Naive thymus-derived CD4-positive, alpha-beta T cell (primary cell): ENCODE measurements around the gene MGLL. TPM values are rescaled to one million over a fixed set of nuclear protein-coding genes. Genes with fewer than 3 reads are reported as not detected.

Experiments used
- ATAC-seq: fragments of 150-1000 bp; cut with Tn5 transposase; 2 replicates; pipeline ENCODE4 v1.10.0; 2021; ENCODE audit warnings: mild to moderate bottlenecking, moderate library complexity
- CTCF ChIA-PET: fragments of 350-600 bp; sonication (Branson Sonifier 250); formaldehyde crosslinking; loops from one replicate; lab custom pipeline; 2021; ENCODE audit warnings: antibody characterized with exemption; lab: Charles Lee
- POLR2A ChIA-PET: fragments of 350-600 bp; sonication (Branson Sonifier 250); formaldehyde crosslinking; loops from one replicate; lab custom pipeline; 2021; ENCODE audit warnings: antibody characterized with exemption, inconsistent platforms; lab: Charles Lee
- DNase-seq, 9 donors: peaks; one replicate each; pipeline versions ENCODE4 v3.0.0 to v3.0.0-alpha.2; 2020 to 2022; ENCODE audit warnings: mixed read lengths in 1 of 9
- H3K27ac ChIP-seq: one replicate; pipeline ENCODE4 v1.7.0; 2013; ENCODE audit warnings: mild to moderate bottlenecking, low read depth, low read length, moderate library complexity
- H3K27me3 ChIP-seq, 2 donors: one replicate each; pipeline ENCODE4 v1.7.0; 2013; ENCODE audit warnings: low read length in 2 of 2, mild to moderate bottlenecking in 2 of 2, moderate library complexity in 2 of 2; ENCODE audit not compliant: control insufficient read depth in 2 of 2, insufficient read depth in 2 of 2
- H3K36me3 ChIP-seq, 3 experiments: 1 replicate in 2 of 3; 2 replicates in 1 of 3; pipeline ENCODE4 v1.7.0; 2013; ENCODE audit warnings: low read length in 3 of 3, mild to moderate bottlenecking in 3 of 3, moderate library complexity in 1 of 3; ENCODE audit not compliant: insufficient read depth in 3 of 3, control insufficient read depth in 2 of 3
- H3K4me1 ChIP-seq, 2 donors: one replicate each; pipeline ENCODE4 v1.7.0; 2013; ENCODE audit warnings: low read length in 2 of 2, mild to moderate bottlenecking in 2 of 2, moderate library complexity in 1 of 2; ENCODE audit not compliant: control insufficient read depth in 2 of 2, insufficient read depth in 2 of 2
- H3K4me3 ChIP-seq: 2 replicates; pipeline ENCODE4 v1.7.0; 2013; ENCODE audit warnings: mild to moderate bottlenecking, low read length
- H3K9me3 ChIP-seq, 3 experiments: 1 replicate in 2 of 3; 2 replicates in 1 of 3; pipeline ENCODE4 v1.7.0; 2013; ENCODE audit warnings: low read length in 3 of 3; ENCODE audit not compliant: control insufficient read depth in 2 of 3
- H3K27ac Mint-ChIP-seq, 9 donors: one replicate each; pipeline ENCODE4 v1.8.0; 2020 to 2022; ENCODE audit warnings: mixed read lengths in 9 of 9, mild to moderate bottlenecking in 8 of 9, moderate library complexity in 5 of 9, inconsistent platforms in 2 of 9
- H3K27me3 Mint-ChIP-seq, 5 donors: one replicate each; pipeline ENCODE4 v1.8.0; 2021 to 2022; ENCODE audit warnings: mixed read lengths in 5 of 5, mild to moderate bottlenecking in 1 of 5
- H3K36me3 Mint-ChIP-seq, 5 donors: one replicate each; pipeline ENCODE4 v1.8.0; 2020 to 2022; ENCODE audit warnings: mixed read lengths in 5 of 5, mild to moderate bottlenecking in 3 of 5, inconsistent platforms in 1 of 5
- H3K4me1 Mint-ChIP-seq, 7 donors: one replicate each; pipeline ENCODE4 v1.8.0; 2020 to 2022; ENCODE audit warnings: mixed read lengths in 7 of 7, mild to moderate bottlenecking in 3 of 7, inconsistent platforms in 1 of 7
- H3K4me3 Mint-ChIP-seq, 10 donors: one replicate each; pipeline ENCODE4 v1.8.0; 2020 to 2022; ENCODE audit warnings: mild to moderate bottlenecking in 10 of 10, mixed read lengths in 10 of 10, moderate library complexity in 6 of 10, inconsistent platforms in 2 of 10
- H3K9me3 Mint-ChIP-seq, 11 donors: one replicate each; pipeline ENCODE4 v1.8.0; 2020 to 2022; ENCODE audit warnings: mixed read lengths in 11 of 11, mild to moderate bottlenecking in 4 of 11, inconsistent platforms in 1 of 11, moderate library complexity in 1 of 11
- intact Hi-C, 2 donors: fragments of 100-400 bp; cut with micrococcal nuclease; formaldehyde crosslinking; loops; one replicate each; pipeline ENCODE4 v1.15.1; 2023
- polyA plus RNA-seq, 2 donors: library from polyadenylated mRNA; unstranded; fragments of 300-500 nt; fragmentation: Illumina TruSeq; gene quantifications; one replicate each; pipeline ENCODE4 v1.2.3, GENCODE V29; 2021
- total RNA-seq, 6 experiments: library from RNA in 5 of 6; stranded (reverse) in 5 of 6; gene quantifications; 1 replicate in 5 of 6; 2 replicates in 1 of 6; pipeline ENCODE4 v1.2.3 and lab custom pipeline; 2021 to 2026

The MGLL gene
- total and polyA plus RNA-seq, 7 experiments from 2014 or later = 1.0 to 6.0 (median 2.1) TPM; not detected in 2

DNA sequence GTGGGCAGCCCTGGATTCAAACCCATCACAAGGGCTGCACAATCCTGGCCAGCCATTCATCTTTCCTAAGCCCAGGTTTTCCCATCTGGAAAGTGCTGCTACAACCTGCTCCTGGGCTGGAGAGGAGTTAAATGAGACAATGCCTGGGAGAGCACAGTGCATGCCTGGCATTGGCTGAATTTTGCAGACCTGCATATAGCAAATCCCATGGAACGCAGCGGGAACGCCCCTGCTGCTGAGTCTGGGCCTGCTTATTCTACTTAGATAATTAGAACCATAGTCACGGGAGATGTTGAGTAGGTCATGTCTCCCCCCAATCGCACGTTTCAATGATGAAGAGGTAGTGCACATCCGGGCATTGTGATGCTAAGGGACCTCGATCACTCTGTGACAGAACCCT is 102.9 kb downstream of the MGLL start:
- Histone ChIP-seq H3K4me3 (no peak overlapping the region), H3K4me1 (no peaks in the 10 kb centered on the region), H3K36me3 (no peaks in the 10 kb centered on the region), H3K9me3 (no peaks in the 10 kb centered on the region), H3K27ac (no peak overlapping the region), H3K27me3 (no peaks in the 10 kb centered on the region)
- Mint-ChIP-seq H3K4me1 (no peaks in the 10 kb centered on the region), H3K4me3 (no peak overlapping the region), H3K36me3 (no peaks in the 10 kb centered on the region), H3K27me3 (peaks cover 0 to 6% (median 4%) of the 10 kb centered on the region in 5 donors), H3K9me3 (peaks cover 0 to 4% (median 0%) of the 10 kb centered on the region in 11 donors), H3K27ac (no peak overlapping the region)
- ATAC-seq (no peak), DNase-seq (no peak)
- CTCF ChIA-PET = no interaction called here
- POLR2A ChIA-PET = no interaction called here
- intact Hi-C loops = no loop called here

DNA sequence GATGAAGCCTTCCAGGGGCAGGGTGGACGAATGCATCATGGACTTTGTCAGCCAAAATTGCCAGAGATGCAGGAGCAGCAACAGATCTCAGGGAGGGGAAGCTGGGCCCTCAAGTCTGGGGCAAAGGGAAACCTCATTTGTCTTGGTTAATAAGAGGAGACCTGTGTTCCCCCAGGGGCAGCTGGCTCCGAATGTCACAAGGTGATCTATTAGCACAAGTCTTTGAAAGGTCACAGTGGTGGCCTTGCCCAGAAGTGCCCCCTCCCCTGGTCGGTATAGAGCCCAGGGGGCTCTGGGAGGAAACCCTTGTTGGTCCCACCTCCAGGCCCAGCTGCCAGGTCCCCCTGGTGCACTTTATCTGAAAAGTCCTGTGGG is 103.4 kb downstream of the MGLL start:
- H3K27ac Mint-ChIP-seq = no peak overlapping the region
- peaks cover 0 to 4% (median 0%) of the 10 kb centered on the region in 11 donors for H3K9me3 Mint-ChIP-seq
- H3K36me3 Mint-ChIP-seq = no peaks in the 10 kb centered on the region
- H3K4me1 Mint-ChIP-seq = no peaks in the 10 kb centered on the region
- ChIA-PET CTCF (no interaction called here), POLR2A (no interaction called here)
- H3K4me3 Mint-ChIP-seq = no peak overlapping the region
- intact Hi-C loops = no loop called here
- H3K27me3 Mint-ChIP-seq = peaks cover 0 to 6% (median 4%) of the 10 kb centered on the region in 5 donors
- Histone ChIP-seq H3K36me3 (no peaks in the 10 kb centered on the region), H3K27me3 (no peaks in the 10 kb centered on the region), H3K4me3 (no peak overlapping the region), H3K4me1 (no peaks in the 10 kb centered on the region), H3K27ac (no peak overlapping the region), H3K9me3 (no peaks in the 10 kb centered on the region)
- DNase-seq = no peak
- no peak for ATAC-seq

DNA sequence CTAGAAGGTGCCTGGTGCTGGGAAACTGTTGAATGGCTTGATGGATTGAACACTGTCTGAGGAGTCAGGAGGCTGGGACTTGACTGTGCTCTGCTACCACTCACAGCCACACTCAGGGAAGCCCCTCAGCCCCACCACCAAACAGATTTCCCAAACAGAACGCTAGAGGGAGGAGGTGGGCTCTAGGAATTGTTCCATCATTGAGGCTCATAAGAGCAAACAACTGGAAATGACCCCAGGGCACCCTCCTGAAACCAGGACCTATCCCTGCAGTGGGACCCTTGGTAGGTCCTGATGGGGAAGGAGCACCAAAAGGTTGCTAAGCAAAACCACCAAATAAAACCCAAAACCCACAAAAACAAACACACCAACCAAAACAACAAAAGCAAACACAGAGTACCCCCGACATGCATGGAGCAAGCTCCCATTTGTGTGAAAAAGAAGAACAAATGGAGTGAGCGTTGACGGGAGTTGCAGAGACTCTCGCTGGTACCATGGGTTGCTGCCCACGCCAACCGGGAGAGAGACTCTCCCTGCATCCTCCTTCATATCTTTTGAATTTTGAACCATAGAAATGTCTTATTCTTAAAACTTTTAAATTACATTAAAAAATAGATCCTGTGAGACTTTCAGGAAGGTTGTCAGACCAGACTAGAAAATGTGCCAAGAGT is 103.9 kb downstream of the MGLL start:
- intact Hi-C loops = no loop called here
- Mint-ChIP-seq H3K27me3 (peaks cover 0 to 5% (median 4%) of the 10 kb centered on the region in 5 donors), H3K9me3 (no peaks in the 10 kb centered on the region), H3K27ac (no peak overlapping the region), H3K4me3 (no peak overlapping the region), H3K4me1 (no peaks in the 10 kb centered on the region), H3K36me3 (no peaks in the 10 kb centered on the region)
- no peaks in the 10 kb centered on the region for H3K36me3 ChIP-seq
- DNase-seq = no peak
- no peaks in the 10 kb centered on the region for H3K27me3 ChIP-seq
- no peaks in the 10 kb centered on the region for H3K9me3 ChIP-seq
- H3K4me1 ChIP-seq = no peaks in the 10 kb centered on the region
- H3K27ac ChIP-seq = no peak overlapping the region
- ChIA-PET CTCF (no interaction called here), POLR2A (no interaction called here)
- no peak overlapping the region for H3K4me3 ChIP-seq
- ATAC-seq = no peak

- Histone ChIP-seq H3K27me3 (no peaks in the 10 kb centered on the region), H3K27ac (no peak overlapping the region), H3K9me3 (no peaks in the 10 kb centered on the region), H3K4me3 (no peak overlapping the region), H3K36me3 (no peaks in the 10 kb centered on the region), H3K4me1 (no peaks in the 10 kb centered on the region)
- DNase-seq (no peak), ATAC-seq (no peak)
- intact Hi-C loops = no loop called here
- no peak overlapping the region for H3K4me3 Mint-ChIP-seq
- no peak overlapping the region for H3K27ac Mint-ChIP-seq
- ChIA-PET CTCF (no interaction called here), POLR2A (no interaction called here)
- peaks cover 0 to 5% (median 4%) of the 10 kb centered on the region in 5 donors for H3K27me3 Mint-ChIP-seq
- no peaks in the 10 kb centered on the region for H3K9me3 Mint-ChIP-seq
- H3K36me3 Mint-ChIP-seq = no peaks in the 10 kb centered on the region
- no peaks in the 10 kb centered on the region for H3K4me1 Mint-ChIP-seq
Measured at GRCh38 chr3:127717357-127718244, 104.7 kb downstream of the MGLL start.

DNA sequence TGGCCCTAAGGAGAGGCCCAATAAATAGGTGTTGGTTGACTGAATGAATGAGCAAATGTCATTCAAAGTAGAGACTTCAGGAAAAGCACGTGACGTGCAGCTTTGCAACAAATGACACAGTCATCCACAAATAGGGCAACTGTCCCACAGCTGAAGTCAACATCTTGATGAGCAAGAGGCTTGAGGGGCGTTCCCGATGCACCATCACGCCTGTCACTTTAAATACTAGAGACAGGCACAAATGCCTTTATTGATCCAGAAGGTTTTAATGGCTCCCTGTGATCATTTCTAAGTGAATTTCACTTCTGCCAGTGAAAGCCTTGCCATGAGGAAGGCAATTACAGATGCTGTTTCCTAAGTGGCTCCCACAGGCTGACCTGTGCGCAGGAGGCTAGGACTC is 105.9 kb downstream of the MGLL start:
- Mint-ChIP-seq H3K4me1 (no peaks in the 10 kb centered on the region), H3K36me3 (no peaks in the 10 kb centered on the region), H3K27me3 (peaks cover 0 to 5% (median 4%) of the 10 kb centered on the region in 5 donors), H3K4me3 (no peak overlapping the region), H3K9me3 (no peaks in the 10 kb centered on the region), H3K27ac (no peak overlapping the region)
- H3K27me3 ChIP-seq = no peaks in the 10 kb centered on the region
- intact Hi-C loops = no loop called here
- ChIA-PET POLR2A (no interaction called here), CTCF (no interaction called here)
- no peak overlapping the region for H3K4me3 ChIP-seq
- H3K36me3 ChIP-seq = no peaks in the 10 kb centered on the region
- H3K27ac ChIP-seq = no peak overlapping the region
- no peaks in the 10 kb centered on the region for H3K4me1 ChIP-seq
- DNase-seq (no peak), ATAC-seq (no peak)
- H3K9me3 ChIP-seq = no peaks in the 10 kb centered on the region

GRCh38 chr3:127715532-127715931 is 106.8 kb downstream of the MGLL start:
- intact Hi-C loops = no loop called here
- no peaks in the 10 kb centered on the region for H3K36me3 ChIP-seq
- H3K9me3 Mint-ChIP-seq = no peaks in the 10 kb centered on the region
- H3K4me3 Mint-ChIP-seq = no peak overlapping the region
- H3K27ac Mint-ChIP-seq = no peak overlapping the region
- H3K4me3 ChIP-seq = no peak overlapping the region
- no peaks in the 10 kb centered on the region for H3K4me1 ChIP-seq
- H3K36me3 Mint-ChIP-seq = no peaks in the 10 kb centered on the region
- H3K9me3 ChIP-seq = no peaks in the 10 kb centered on the region
- ChIA-PET POLR2A (no interaction called here), CTCF (no interaction called here)
- peak; percentile 57 for ATAC-seq
- H3K27me3 Mint-ChIP-seq = peaks cover 0 to 5% (median 4%) of the 10 kb centered on the region in 5 donors
- H3K4me1 Mint-ChIP-seq = no peaks in the 10 kb centered on the region
- no peak overlapping the region for H3K27ac ChIP-seq
- H3K27me3 ChIP-seq = no peaks in the 10 kb centered on the region
- DNase-seq = no peak
